DMS79 treated with DMSO at 0.1 percent for 48 hours (cell line): ENCODE results near the gene RABGAP1L.
"Not testable (repeated sequence)": the region's sequence is repeated elsewhere in the genome, so short reads cannot be mapped to it uniquely, and the experiment has no call there.

Experiments used
- DNase-seq: peaks from one replicate; lab custom pipeline; 2025; lab: John Stamatoyannopoulos, UW

Gene RABGAP1L

GRCh38 chr1:174153825-174154107 lies 5.6 kb upstream of the RABGAP1L start:
- DNase-seq: no peak

GRCh38 chr1:174156437-174156836 lies 2.9 kb upstream of the RABGAP1L start:
- no peak for DNase-seq

GRCh38 chr1:174157157-174157806 lies 2.0 kb upstream of the RABGAP1L start:
- DNase-seq: no peak

GRCh38 chr1:174158767-174159251 lies 511 bp upstream of the RABGAP1L start:
- DNase-seq: no peak

- DNase-seq: no peak
These were observed 771 bp downstream of the RABGAP1L start for GRCh38 chr1:174160109-174160473.

GRCh38 chr1:174160603-174161002 lies 1.3 kb downstream of the RABGAP1L start:
- no peak for DNase-seq

GRCh38 chr1:174161813-174162212 lies 2.5 kb downstream of the RABGAP1L start:
- no peak for DNase-seq

GRCh38 chr1:174164826-174165225 lies 5.5 kb downstream of the RABGAP1L start:
- no peak for DNase-seq

GRCh38 chr1:174165471-174166137 lies 6.3 kb downstream of the RABGAP1L start:
- no peak for DNase-seq

GRCh38 chr1:174166530-174167264 lies 7.4 kb downstream of the RABGAP1L start:
- DNase-seq: no peak

- no peak for DNase-seq
These were observed 8.0 kb downstream of the RABGAP1L start for GRCh38 chr1:174167265-174167803.

- no peak for DNase-seq
These were observed 10.0 kb downstream of the RABGAP1L start for GRCh38 chr1:174169342-174169741.

GRCh38 chr1:174171073-174171472 lies 11.8 kb downstream of the RABGAP1L start:
- no peak for DNase-seq

GRCh38 chr1:174174461-174175329 lies 15.4 kb downstream of the RABGAP1L start:
- no peak for DNase-seq

- not testable (repeated sequence) for DNase-seq
These were observed 19.1 kb downstream of the RABGAP1L start for GRCh38 chr1:174178459-174178858.

GRCh38 chr1:174189428-174190062 lies 30.2 kb downstream of the RABGAP1L start:
- no peak for DNase-seq

GRCh38 chr1:174190691-174191199 lies 31.4 kb downstream of the RABGAP1L start:
- no peak for DNase-seq

- DNase-seq: no peak
These were observed 32.1 kb downstream of the RABGAP1L start for GRCh38 chr1:174191349-174191862.

- DNase-seq: no peak
These were observed 35.1 kb downstream of the RABGAP1L start for GRCh38 chr1:174194461-174194860.

GRCh38 chr1:174197088-174197487 lies 37.8 kb downstream of the RABGAP1L start:
- DNase-seq: no peak

- no peak for DNase-seq
These were observed 38.2 kb downstream of the RABGAP1L start for GRCh38 chr1:174197547-174197946.
